ENCODE data around the gene MATN1. TPM values are rescaled to one million over a fixed set of nuclear protein-coding genes. Genes with fewer than 3 reads are reported as not detected.

Gene MATN1
- total RNA-seq, 1 experiment from 2014 or later: not detected

- H3K36me3 ChIP-seq: no peaks in the 10 kb centered on the region
- no peak overlapping the region for H3K4me3 ChIP-seq
- DNase-seq: peak; percentile 38
- no peaks in the 10 kb centered on the region for H3K9me3 ChIP-seq
- no peaks in the 10 kb centered on the region for H3K27me3 ChIP-seq
Observed at GRCh38 chr1:30759718-30760281, 36.4 kb upstream of the MATN1 start.

- Histone ChIP-seq H3K36me3 (no peaks in the 10 kb centered on the region), H3K27me3 (no peaks in the 10 kb centered on the region), H3K9me3 (no peaks in the 10 kb centered on the region), H3K4me3 (no peak overlapping the region)
- peak; percentile 34 for DNase-seq
Observed at GRCh38 chr1:30758785-30759380, 35.5 kb upstream of the MATN1 start.

GRCh38 chr1:30758121-30758688 lies 34.8 kb upstream of the MATN1 start:
- H3K27me3 ChIP-seq: no peaks in the 10 kb centered on the region
- H3K9me3 ChIP-seq: no peaks in the 10 kb centered on the region
- H3K4me3 ChIP-seq: no peak overlapping the region
- DNase-seq: no peak
- H3K36me3 ChIP-seq: no peaks in the 10 kb centered on the region

- DNase-seq: no peak
- no peaks in the 10 kb centered on the region for H3K27me3 ChIP-seq
- H3K9me3 ChIP-seq: no peaks in the 10 kb centered on the region
- no peaks in the 10 kb centered on the region for H3K36me3 ChIP-seq
- H3K4me3 ChIP-seq: peak within 1 kb of the TSS; percentile 25; the same call in 1 of the 2 replicates
Observed at GRCh38 chr1:30757352-30758120, 34.2 kb upstream of the MATN1 start, which contains the start of gene LAPTM5. Gene LAPTM5, minus strand, starts transcription at chr1:30757774. Its CDS starts 29 bp downstream, at chr1:30757745.

GRCh38 chr1:30756545-30757351 lies 33.4 kb upstream of the MATN1 start:
- H3K9me3 ChIP-seq: no peaks in the 10 kb centered on the region
- DNase-seq: peak; percentile 68
- H3K4me3 ChIP-seq: peak overlapping the region; percentile 25; the same call in 1 of the 2 replicates
- H3K36me3 ChIP-seq: no peaks in the 10 kb centered on the region
- H3K27me3 ChIP-seq: no peaks in the 10 kb centered on the region

GRCh38 chr1:30756206-30756544 lies 32.8 kb upstream of the MATN1 start:
- Histone ChIP-seq H3K27me3 (no peaks in the 10 kb centered on the region), H3K9me3 (no peaks in the 10 kb centered on the region), H3K4me3 (no peak overlapping the region), H3K36me3 (no peaks in the 10 kb centered on the region)
- DNase-seq: no peak

GRCh38 chr1:30755746-30756145 lies 32.4 kb upstream of the MATN1 start:
- no peak overlapping the region for H3K4me3 ChIP-seq
- DNase-seq: no peak
- no peaks in the 10 kb centered on the region for H3K27me3 ChIP-seq
- no peaks in the 10 kb centered on the region for H3K9me3 ChIP-seq
- no peaks in the 10 kb centered on the region for H3K36me3 ChIP-seq

GRCh38 chr1:30755334-30755733 lies 31.9 kb upstream of the MATN1 start:
- Histone ChIP-seq H3K27me3 (no peaks in the 10 kb centered on the region), H3K36me3 (no peaks in the 10 kb centered on the region), H3K9me3 (no peaks in the 10 kb centered on the region), H3K4me3 (no peak overlapping the region)
- DNase-seq: no peak

- Histone ChIP-seq H3K27me3 (no peaks in the 10 kb centered on the region), H3K9me3 (no peaks in the 10 kb centered on the region), H3K36me3 (no peaks in the 10 kb centered on the region), H3K4me3 (no peak overlapping the region)
- no peak for DNase-seq
Observed at GRCh38 chr1:30754684-30755171, 31.3 kb upstream of the MATN1 start.

GRCh38 chr1:30753660-30754123 lies 30.3 kb upstream of the MATN1 start:
- no peak for DNase-seq

GRCh38 chr1:30753118-30753517 lies 29.7 kb upstream of the MATN1 start:
- no peak for DNase-seq
- Histone ChIP-seq H3K4me3 (no peak overlapping the region), H3K27me3 (no peaks in the 10 kb centered on the region), H3K9me3 (no peaks in the 10 kb centered on the region), H3K36me3 (no peaks in the 10 kb centered on the region)

More at GRCh38 chr1:30753660-30754123, 30.3 kb upstream of the MATN1 start:
- H3K36me3 ChIP-seq: no peaks in the 10 kb centered on the region
- no peaks in the 10 kb centered on the region for H3K27me3 ChIP-seq
- no peak overlapping the region for H3K4me3 ChIP-seq
- H3K9me3 ChIP-seq: no peaks in the 10 kb centered on the region

- no peaks in the 10 kb centered on the region for H3K27me3 ChIP-seq
- no peaks in the 10 kb centered on the region for H3K9me3 ChIP-seq
- DNase-seq: no peak
- no peaks in the 10 kb centered on the region for H3K36me3 ChIP-seq
- H3K4me3 ChIP-seq: no peak overlapping the region
Observed at GRCh38 chr1:30752651-30752908, 29.2 kb upstream of the MATN1 start.

- Histone ChIP-seq H3K9me3 (no peaks in the 10 kb centered on the region), H3K4me3 (no peak overlapping the region), H3K36me3 (no peaks in the 10 kb centered on the region), H3K27me3 (no peaks in the 10 kb centered on the region)
- no peak for DNase-seq
Observed at GRCh38 chr1:30751830-30752650, 28.7 kb upstream of the MATN1 start.

GRCh38 chr1:30750731-30751291 lies 27.4 kb upstream of the MATN1 start:
- Histone ChIP-seq H3K9me3 (no peaks in the 10 kb centered on the region), H3K4me3 (no peak overlapping the region), H3K36me3 (no peaks in the 10 kb centered on the region), H3K27me3 (no peaks in the 10 kb centered on the region)
- no peak for DNase-seq

- Histone ChIP-seq H3K4me3 (no peak overlapping the region), H3K27me3 (no peaks in the 10 kb centered on the region), H3K36me3 (no peaks in the 10 kb centered on the region), H3K9me3 (no peaks in the 10 kb centered on the region)
- no peak for DNase-seq
Observed at GRCh38 chr1:30749691-30750583, 26.6 kb upstream of the MATN1 start.
